ENCODE data around the gene THG1L. TPM values are rescaled to one million over a fixed set of nuclear protein-coding genes. Genes with fewer than 3 reads are reported as not detected.

Gene THG1L
- total RNA-seq, 2 experiments from 2014 or later = 28.1 to 30.2 TPM

- Mint-ChIP-seq H3K4me3 (peak overlapping the region; percentile 97), H3K9me3 (peaks cover 2% of the 10 kb centered on the region), H3K27ac (no peak overlapping the region), H3K27me3 (ENCODE audit: low read depth) (no peaks in the 10 kb centered on the region), H3K4me1 (ENCODE audit: low read depth) (peaks cover 25% of the 10 kb centered on the region), H3K36me3 (ENCODE audit: low read depth) (peaks cover 19% of the 10 kb centered on the region)
- DNase-seq = no peak
- CTCF ChIA-PET = interaction anchor here (0.5 to 2.8 kb wide), 3 partner anchors 9 to 180 kb away, joined by 3 to 25 read pairs (median 4); partner anchors contain the start of gene LSM11
- intact Hi-C loops (cut with micrococcal nuclease) = no loop called here
These were observed 902 bp downstream of the THG1L start for GRCh38 chr5:157732130-157732514.

GRCh38 chr5:157732596-157733262 lies 1.5 kb downstream of the THG1L start:
- H3K27ac Mint-ChIP-seq = no peak overlapping the region
- intact Hi-C loops (cut with micrococcal nuclease) = no loop called here
- H3K27me3 Mint-ChIP-seq (ENCODE audit: low read depth) = no peaks in the 10 kb centered on the region
- H3K36me3 Mint-ChIP-seq (ENCODE audit: low read depth) = peaks cover 20% of the 10 kb centered on the region
- no peak for DNase-seq
- H3K4me1 Mint-ChIP-seq (ENCODE audit: low read depth) = peaks cover 24% of the 10 kb centered on the region
- CTCF ChIA-PET = interaction anchor here (1.6 to 2.8 kb wide), 2 partner anchors 9 to 10 kb away, joined by 4 to 25 read pairs; partner anchors contain the start of gene LSM11
- H3K9me3 Mint-ChIP-seq = peaks cover 2% of the 10 kb centered on the region
- no peak overlapping the region for H3K4me3 Mint-ChIP-seq

- no peak overlapping the region for H3K4me3 Mint-ChIP-seq
- no peak overlapping the region for H3K27ac Mint-ChIP-seq
- intact Hi-C loops (cut with micrococcal nuclease) = no loop called here
- CTCF ChIA-PET = interaction anchor here (1.4 kb wide), 1 partner anchor 9 kb away, joined by 13 read pairs; the partner anchor contains the start of gene LSM11
- peaks cover 25% of the 10 kb centered on the region for H3K36me3 Mint-ChIP-seq (ENCODE audit: low read depth)
- H3K9me3 Mint-ChIP-seq = no peaks in the 10 kb centered on the region
- H3K27me3 Mint-ChIP-seq (ENCODE audit: low read depth) = no peaks in the 10 kb centered on the region
- H3K4me1 Mint-ChIP-seq (ENCODE audit: low read depth) = peaks cover 20% of the 10 kb centered on the region
- DNase-seq = no peak
These were observed 3.2 kb downstream of the THG1L start for GRCh38 chr5:157734436-157734835.

GRCh38 chr5:157735991-157736390 lies 4.8 kb downstream of the THG1L start:
- H3K27ac Mint-ChIP-seq = no peak overlapping the region
- no peaks in the 10 kb centered on the region for H3K9me3 Mint-ChIP-seq
- CTCF ChIA-PET = interaction anchor here (0.6 kb wide), 1 partner anchor 66 kb away, joined by 4 read pairs; no protein-coding TSS in a partner anchor
- intact Hi-C loops (cut with micrococcal nuclease) = no loop called here
- H3K4me1 Mint-ChIP-seq (ENCODE audit: low read depth) = peaks cover 9% of the 10 kb centered on the region
- peaks cover 27% of the 10 kb centered on the region for H3K36me3 Mint-ChIP-seq (ENCODE audit: low read depth)
- DNase-seq = no peak
- no peak overlapping the region for H3K4me3 Mint-ChIP-seq
- no peaks in the 10 kb centered on the region for H3K27me3 Mint-ChIP-seq (ENCODE audit: low read depth)

GRCh38 chr5:157739388-157740228 lies 8.4 kb downstream of the THG1L start:
- Mint-ChIP-seq H3K36me3 (ENCODE audit: low read depth) (peaks cover 21% of the 10 kb centered on the region), H3K4me1 (ENCODE audit: low read depth) (peaks cover 9% of the 10 kb centered on the region), H3K4me3 (no peak overlapping the region), H3K27ac (no peak overlapping the region), H3K27me3 (ENCODE audit: low read depth) (no peaks in the 10 kb centered on the region), H3K9me3 (no peaks in the 10 kb centered on the region)
- CTCF ChIA-PET = interaction anchor here (0.7 to 1.3 kb wide), 3 partner anchors 72 to 354 kb away, joined by 3 read pairs; no protein-coding TSS in a partner anchor
- no peak for DNase-seq
- intact Hi-C loops (cut with micrococcal nuclease) = loop anchor here (5.0 kb wide), 1 partner anchor 397 kb away; no protein-coding TSS in a partner anchor

GRCh38 chr5:157740229-157740610 lies 9.0 kb downstream of the THG1L start:
- CTCF ChIA-PET = interaction anchor here (0.7 to 5.2 kb wide), 2 partner anchors 71 to 272 kb away, joined by 3 to 58 read pairs; partner anchors contain the start of gene C5orf52
- Mint-ChIP-seq H3K27me3 (ENCODE audit: low read depth) (no peaks in the 10 kb centered on the region), H3K27ac (no peak overlapping the region), H3K9me3 (no peaks in the 10 kb centered on the region), H3K36me3 (ENCODE audit: low read depth) (peaks cover 19% of the 10 kb centered on the region), H3K4me1 (ENCODE audit: low read depth) (peaks cover 14% of the 10 kb centered on the region), H3K4me3 (no peak overlapping the region)
- intact Hi-C loops (cut with micrococcal nuclease) = loop anchor here (5.0 kb wide), 1 partner anchor 398 kb away; no protein-coding TSS in a partner anchor
- peak; percentile 55 for DNase-seq

- Mint-ChIP-seq H3K36me3 (ENCODE audit: low read depth) (peaks cover 16% of the 10 kb centered on the region), H3K27ac (no peak overlapping the region), H3K27me3 (ENCODE audit: low read depth) (no peaks in the 10 kb centered on the region), H3K4me3 (no peak overlapping the region), H3K4me1 (ENCODE audit: low read depth) (peaks cover 18% of the 10 kb centered on the region), H3K9me3 (no peaks in the 10 kb centered on the region)
- CTCF ChIA-PET = interaction anchor here (1.1 to 5.2 kb wide), 5 partner anchors 9 to 281 kb away, joined by 3 to 58 read pairs (median 10); partner anchors contain the start of genes C5orf52 and NIPAL4
- intact Hi-C loops (cut with micrococcal nuclease) = loop anchor here (5.0 kb wide), 1 partner anchor 399 kb away; no protein-coding TSS in a partner anchor
- DNase-seq = no peak
These were observed 9.9 kb downstream of the THG1L start for GRCh38 chr5:157741131-157741530.

GRCh38 chr5:157743163-157744050 lies 12.2 kb downstream of the THG1L start, which contains the start of gene LSM11:
Gene LSM11 (plus strand): TSS chr5:157743712. CDS start chr5:157743751, 39 bp downstream.
- DNase-seq = peak; percentile 89
- Mint-ChIP-seq H3K27ac (peak within 1 kb of the TSS; percentile 71), H3K27me3 (ENCODE audit: low read depth) (no peaks in the 10 kb centered on the region), H3K4me1 (ENCODE audit: low read depth) (peaks cover 32% of the 10 kb centered on the region), H3K4me3 (peak within 1 kb of the TSS; percentile 92), H3K9me3 (no peaks in the 10 kb centered on the region), H3K36me3 (ENCODE audit: low read depth) (peaks cover 5% of the 10 kb centered on the region)
- intact Hi-C loops (cut with micrococcal nuclease) = loop anchor here (1.0 to 5.0 kb wide), 9 partner anchors 12 to 415 kb away; partner anchors contain the start of gene THG1L
- CTCF ChIA-PET = interaction anchor here (0.6 to 5.2 kb wide), 57 partner anchors 10 to 608 kb away, joined by 3 to 58 read pairs (median 4); partner anchors contain the start of genes C5orf52 and THG1L

- CTCF ChIA-PET = interaction anchor here (0.6 to 5.2 kb wide), 32 partner anchors 10 to 609 kb away, joined by 3 to 58 read pairs (median 4); partner anchors contain the start of genes C5orf52 and THG1L
- Mint-ChIP-seq H3K4me3 (peak overlapping the region; percentile 92), H3K27ac (peak overlapping the region; percentile 71), H3K9me3 (no peaks in the 10 kb centered on the region), H3K36me3 (ENCODE audit: low read depth) (peaks cover 2% of the 10 kb centered on the region), H3K4me1 (ENCODE audit: low read depth) (peaks cover 39% of the 10 kb centered on the region), H3K27me3 (ENCODE audit: low read depth) (no peaks in the 10 kb centered on the region)
- DNase-seq = peak; percentile 44
- intact Hi-C loops (cut with micrococcal nuclease) = loop anchor here (5.0 kb wide), 1 partner anchor 402 kb away; no protein-coding TSS in a partner anchor
These were observed 13.1 kb downstream of the THG1L start for GRCh38 chr5:157744051-157745011.

GRCh38 chr5:157745041-157745456 lies 13.8 kb downstream of the THG1L start:
- Mint-ChIP-seq H3K4me3 (peak overlapping the region; percentile 92), H3K27ac (no peak overlapping the region), H3K27me3 (ENCODE audit: low read depth) (no peaks in the 10 kb centered on the region), H3K4me1 (ENCODE audit: low read depth) (peaks cover 44% of the 10 kb centered on the region), H3K36me3 (ENCODE audit: low read depth) (peaks cover 2% of the 10 kb centered on the region), H3K9me3 (no peaks in the 10 kb centered on the region)
- intact Hi-C loops (cut with micrococcal nuclease) = no loop called here
- no peak for DNase-seq
- CTCF ChIA-PET = interaction anchor here (1.5 to 5.2 kb wide), 3 partner anchors 17 to 147 kb away, joined by 3 to 58 read pairs (median 16); partner anchors contain the start of gene C5orf52

Measured in activated naive CD4-positive, alpha-beta T cell treated with anti-CD3 and anti-CD28 coated beads for 36 hours (primary cell).